ENCODE data around the gene ANO10.
"Not testable (repeated sequence)": the region's sequence is repeated elsewhere in the genome, so short reads cannot be mapped to it uniquely, and the experiment has no call there.

Gene ANO10

GRCh38 chr3:43587303-43587702, 34.5 kb downstream of the ANO10 start:
- H3K4me3 ChIP-seq (ENCODE audit: insufficient read length, low read depth), result no peak overlapping the region

GRCh38 chr3:43584043-43584826, 37.6 kb downstream of the ANO10 start:
- no peak overlapping the region for H3K4me3 ChIP-seq (ENCODE audit: insufficient read length, low read depth)
- DNase-seq (ENCODE audit: low read depth, low spot score), result no peak
- H3K4me1 ChIP-seq (ENCODE audit: insufficient read depth, insufficient read length), result no peaks in the 10 kb centered on the region
- no peak overlapping the region for H3K9ac ChIP-seq (ENCODE audit: insufficient read length, low read depth)
- peaks cover 11% of the 10 kb centered on the region; the same call in 1 of the 2 replicates for H3K9me3 ChIP-seq (ENCODE audit: insufficient read depth, low read length)
- H3K36me3 ChIP-seq (ENCODE audit: insufficient read depth, insufficient read length, low read length), result peaks cover 2% of the 10 kb centered on the region
- H3K27me3 ChIP-seq (ENCODE audit: insufficient read depth, insufficient read length), result no peaks in the 10 kb centered on the region
- TF ChIP-seq ZNF274 (IDR thresholded peaks at IDR 0.05; ENCODE audit: low read depth, low read length), result no peak
- TF ChIP-seq YY1 (IDR thresholded peaks at IDR 0.05; ENCODE audit: insufficient read depth, insufficient read length), result no peak
- TF ChIP-seq SUZ12 (IDR thresholded peaks at IDR 0.05; ENCODE audit: extremely low read depth, insufficient read depth, insufficient read length), result no peak

More at GRCh38 chr3:43587303-43587702, 34.5 kb downstream of the ANO10 start:
- no peak for TF ChIP-seq ZNF274 (IDR thresholded peaks at IDR 0.05; ENCODE audit: low read depth, low read length)
- no peak for TF ChIP-seq YY1 (IDR thresholded peaks at IDR 0.05; ENCODE audit: insufficient read depth, insufficient read length)
- no peak for TF ChIP-seq SUZ12 (IDR thresholded peaks at IDR 0.05; ENCODE audit: extremely low read depth, insufficient read depth, insufficient read length)
- H3K36me3 ChIP-seq (ENCODE audit: insufficient read depth, insufficient read length, low read length), result peaks cover 11% of the 10 kb centered on the region
- no peak overlapping the region for H3K9ac ChIP-seq (ENCODE audit: insufficient read length, low read depth)
- no peak for DNase-seq (ENCODE audit: low read depth, low spot score)
- no peaks in the 10 kb centered on the region for H3K27me3 ChIP-seq (ENCODE audit: insufficient read depth, insufficient read length)
- H3K9me3 ChIP-seq (ENCODE audit: insufficient read depth, low read length), result peaks cover 35% of the 10 kb centered on the region; the same call in 1 of the 2 replicates
- no peaks in the 10 kb centered on the region for H3K4me1 ChIP-seq (ENCODE audit: insufficient read depth, insufficient read length)

GRCh38 chr3:43583481-43583880, 38.3 kb downstream of the ANO10 start:
- H3K36me3 ChIP-seq (ENCODE audit: insufficient read depth, insufficient read length, low read length), result peaks cover 2% of the 10 kb centered on the region
- no peak overlapping the region for H3K4me3 ChIP-seq (ENCODE audit: insufficient read length, low read depth)
- no peaks in the 10 kb centered on the region for H3K27me3 ChIP-seq (ENCODE audit: insufficient read depth, insufficient read length)
- no peak for DNase-seq (ENCODE audit: low read depth, low spot score)
- H3K9me3 ChIP-seq (ENCODE audit: insufficient read depth, low read length), result peaks cover 8% of the 10 kb centered on the region; the same call in 1 of the 2 replicates
- no peak for TF ChIP-seq SUZ12 (IDR thresholded peaks at IDR 0.05; ENCODE audit: extremely low read depth, insufficient read depth, insufficient read length)
- TF ChIP-seq YY1 (IDR thresholded peaks at IDR 0.05; ENCODE audit: insufficient read depth, insufficient read length), result no peak
- TF ChIP-seq ZNF274 (IDR thresholded peaks at IDR 0.05; ENCODE audit: low read depth, low read length), result no peak
- H3K4me1 ChIP-seq (ENCODE audit: insufficient read depth, insufficient read length), result no peaks in the 10 kb centered on the region
- H3K9ac ChIP-seq (ENCODE audit: insufficient read length, low read depth), result no peak overlapping the region

GRCh38 chr3:43582866-43583265, 38.9 kb downstream of the ANO10 start:
- Histone ChIP-seq H3K4me1 (ENCODE audit: insufficient read depth, insufficient read length) (no peaks in the 10 kb centered on the region), H3K36me3 (ENCODE audit: insufficient read depth, insufficient read length, low read length) (peaks cover 2% of the 10 kb centered on the region), H3K27me3 (ENCODE audit: insufficient read depth, insufficient read length) (no peaks in the 10 kb centered on the region), H3K9me3 (ENCODE audit: insufficient read depth, low read length) (peaks cover 8% of the 10 kb centered on the region; the same call in 1 of the 2 replicates), H3K9ac (ENCODE audit: insufficient read length, low read depth) (no peak overlapping the region), H3K4me3 (ENCODE audit: insufficient read length, low read depth) (no peak overlapping the region)
- no peak for TF ChIP-seq ZNF274 (IDR thresholded peaks at IDR 0.05; ENCODE audit: low read depth, low read length)
- no peak for TF ChIP-seq YY1 (IDR thresholded peaks at IDR 0.05; ENCODE audit: insufficient read depth, insufficient read length)
- TF ChIP-seq SUZ12 (IDR thresholded peaks at IDR 0.05; ENCODE audit: extremely low read depth, insufficient read depth, insufficient read length), result no peak
- DNase-seq (ENCODE audit: low read depth, low spot score), result no peak

GRCh38 chr3:43581343-43581742, 40.5 kb downstream of the ANO10 start:
- no peaks in the 10 kb centered on the region for H3K27me3 ChIP-seq (ENCODE audit: insufficient read depth, insufficient read length)
- H3K9ac ChIP-seq (ENCODE audit: insufficient read length, low read depth), result no peak overlapping the region
- no peak overlapping the region for H3K4me3 ChIP-seq (ENCODE audit: insufficient read length, low read depth)
- no peak for TF ChIP-seq SUZ12 (IDR thresholded peaks at IDR 0.05; ENCODE audit: extremely low read depth, insufficient read depth, insufficient read length)
- TF ChIP-seq YY1 (IDR thresholded peaks at IDR 0.05; ENCODE audit: insufficient read depth, insufficient read length), result no peak
- no peak for TF ChIP-seq ZNF274 (IDR thresholded peaks at IDR 0.05; ENCODE audit: low read depth, low read length)
- no peaks in the 10 kb centered on the region for H3K4me1 ChIP-seq (ENCODE audit: insufficient read depth, insufficient read length)
- no peak for DNase-seq (ENCODE audit: low read depth, low spot score)
- peaks cover 9% of the 10 kb centered on the region for H3K36me3 ChIP-seq (ENCODE audit: insufficient read depth, insufficient read length, low read length)
- peaks cover 8% of the 10 kb centered on the region; the same call in 1 of the 2 replicates for H3K9me3 ChIP-seq (ENCODE audit: insufficient read depth, low read length)

- Histone ChIP-seq H3K36me3 (ENCODE audit: insufficient read depth, insufficient read length, low read length) (peaks cover 12% of the 10 kb centered on the region), H3K9me3 (ENCODE audit: insufficient read depth, low read length) (peaks cover 8% of the 10 kb centered on the region; the same call in 1 of the 2 replicates), H3K4me3 (ENCODE audit: insufficient read length, low read depth) (no peak overlapping the region), H3K27me3 (ENCODE audit: insufficient read depth, insufficient read length) (no peaks in the 10 kb centered on the region), H3K9ac (ENCODE audit: insufficient read length, low read depth) (no peak overlapping the region), H3K4me1 (ENCODE audit: insufficient read depth, insufficient read length) (no peaks in the 10 kb centered on the region)
- no peak for TF ChIP-seq YY1 (IDR thresholded peaks at IDR 0.05; ENCODE audit: insufficient read depth, insufficient read length)
- no peak for TF ChIP-seq SUZ12 (IDR thresholded peaks at IDR 0.05; ENCODE audit: extremely low read depth, insufficient read depth, insufficient read length)
- TF ChIP-seq ZNF274 (IDR thresholded peaks at IDR 0.05; ENCODE audit: low read depth, low read length), result no peak
- no peak for DNase-seq (ENCODE audit: low read depth, low spot score)
These were observed 41.6 kb downstream of the ANO10 start for GRCh38 chr3:43580181-43580580.

- no peak for DNase-seq (ENCODE audit: low read depth, low spot score)
- TF ChIP-seq YY1 (IDR thresholded peaks at IDR 0.05; ENCODE audit: insufficient read depth, insufficient read length), result no peak
- no peak for TF ChIP-seq ZNF274 (IDR thresholded peaks at IDR 0.05; ENCODE audit: low read depth, low read length)
- TF ChIP-seq SUZ12 (IDR thresholded peaks at IDR 0.05; ENCODE audit: extremely low read depth, insufficient read depth, insufficient read length), result no peak
- H3K9me3 ChIP-seq (ENCODE audit: insufficient read depth, low read length), result no peaks in the 10 kb centered on the region
These were observed 48.2 kb downstream of the ANO10 start for GRCh38 chr3:43573576-43573975.

GRCh38 chr3:43565661-43566341, 56.0 kb downstream of the ANO10 start:
- H3K9ac ChIP-seq (ENCODE audit: insufficient read length, low read depth); H3K9me3 ChIP-seq (ENCODE audit: insufficient read depth, low read length): not testable (repeated sequence)

More at GRCh38 chr3:43573576-43573975, 48.2 kb downstream of the ANO10 start:
- no peak overlapping the region for H3K4me3 ChIP-seq (ENCODE audit: insufficient read length, low read depth)
- peaks cover 16% of the 10 kb centered on the region for H3K36me3 ChIP-seq (ENCODE audit: insufficient read depth, insufficient read length, low read length)
- H3K27me3 ChIP-seq (ENCODE audit: insufficient read depth, insufficient read length), result no peaks in the 10 kb centered on the region
- H3K4me1 ChIP-seq (ENCODE audit: insufficient read depth, insufficient read length), result no peaks in the 10 kb centered on the region
- H3K9ac ChIP-seq (ENCODE audit: insufficient read length, low read depth), result no peak overlapping the region

More at GRCh38 chr3:43565661-43566341, 56.0 kb downstream of the ANO10 start:
- H3K36me3 ChIP-seq (ENCODE audit: insufficient read depth, insufficient read length, low read length); DNase-seq (ENCODE audit: low read depth, low spot score); H3K27me3 ChIP-seq (ENCODE audit: insufficient read depth, insufficient read length); H3K4me1 ChIP-seq (ENCODE audit: insufficient read depth, insufficient read length): not testable (repeated sequence)
- peak overlapping the region; percentile 15 for H3K4me3 ChIP-seq (ENCODE audit: insufficient read length, low read depth)

Data from NT2/D1 (cell line).